Frontal cortex (tissue), 4 donors: ENCODE data around the gene ACVR1B. TPM values are rescaled to one million over a fixed set of nuclear protein-coding genes. Genes with fewer than 3 reads are reported as not detected.
A peak's percentile ranks its signal among the peaks of the same experiment; 100 is the strongest.

ENCODE experiments used
- DNase-seq, 2 donors: peaks; one replicate each; pipeline ENCODE4 v3.0.0; 2012; ENCODE audit warnings: low spot score in 2 of 2
- FAIRE-seq: peaks from 2 replicates; lab custom pipeline; 2012; peaks lifted over from hg19 to GRCh38; lab: Jason Lieb, UNC
- total RNA-seq: library from RNA; depleted of rRNA; stranded (reverse); fragments of >200 nt; gene quantifications from one replicate; pipeline ENCODE4 v1.2.3, GENCODE V29; 2014
- donor health status: control.
- donor health status: control.
- donor health status: control.

ACVR1B gene
- total RNA-seq, 1 donor from 2014 or later: 43.2 TPM

DNA sequence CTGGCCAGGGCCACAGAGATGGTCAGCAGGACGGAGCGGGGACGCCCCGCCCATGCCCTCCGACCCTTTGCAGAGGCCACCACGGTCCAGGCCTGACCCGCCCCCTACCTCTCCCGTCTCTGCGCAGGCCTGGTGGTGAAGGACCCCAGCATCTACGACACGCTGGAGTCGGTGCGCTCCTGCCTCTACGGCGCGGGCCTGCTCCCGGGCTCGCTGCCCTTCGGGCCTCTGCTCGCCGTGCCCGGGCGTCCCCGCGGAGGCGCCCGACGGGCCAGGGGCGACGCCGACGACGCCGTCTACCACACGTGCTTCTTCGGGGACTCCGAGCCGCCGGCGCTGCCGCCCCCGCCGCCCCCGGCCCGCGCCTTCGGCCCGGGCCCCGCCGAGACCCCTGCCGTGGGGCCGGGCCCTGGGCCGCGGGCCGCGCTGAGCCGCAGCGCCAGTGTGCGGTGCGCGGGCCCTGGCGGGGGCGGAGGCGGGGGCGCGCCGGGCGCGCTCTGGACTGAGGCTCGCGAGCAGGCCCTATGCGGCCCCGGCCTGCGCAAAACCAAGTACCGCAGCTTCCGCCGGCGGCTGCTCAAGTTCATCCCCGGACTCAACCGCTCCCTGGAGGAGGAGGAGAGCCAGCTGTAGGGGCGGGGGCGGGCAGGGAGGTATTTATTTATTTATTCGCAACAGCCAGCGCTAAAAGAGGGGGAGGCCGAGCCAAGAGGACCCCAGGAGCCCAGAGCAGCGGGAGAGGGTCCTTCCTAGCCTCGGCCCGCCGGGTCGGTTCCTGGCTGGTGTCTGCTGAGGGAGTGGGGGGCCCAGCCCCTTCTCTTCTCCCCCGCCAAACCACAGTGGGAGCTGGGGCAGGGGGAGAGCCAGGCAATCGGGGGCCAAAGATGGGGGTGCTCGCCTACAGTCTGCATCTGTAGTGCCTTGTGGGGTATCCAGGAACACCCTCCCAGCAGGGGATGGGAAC is 63.4 kb downstream of the ACVR1B start:
- no peak for FAIRE-seq
- DNase-seq: no peak

DNA sequence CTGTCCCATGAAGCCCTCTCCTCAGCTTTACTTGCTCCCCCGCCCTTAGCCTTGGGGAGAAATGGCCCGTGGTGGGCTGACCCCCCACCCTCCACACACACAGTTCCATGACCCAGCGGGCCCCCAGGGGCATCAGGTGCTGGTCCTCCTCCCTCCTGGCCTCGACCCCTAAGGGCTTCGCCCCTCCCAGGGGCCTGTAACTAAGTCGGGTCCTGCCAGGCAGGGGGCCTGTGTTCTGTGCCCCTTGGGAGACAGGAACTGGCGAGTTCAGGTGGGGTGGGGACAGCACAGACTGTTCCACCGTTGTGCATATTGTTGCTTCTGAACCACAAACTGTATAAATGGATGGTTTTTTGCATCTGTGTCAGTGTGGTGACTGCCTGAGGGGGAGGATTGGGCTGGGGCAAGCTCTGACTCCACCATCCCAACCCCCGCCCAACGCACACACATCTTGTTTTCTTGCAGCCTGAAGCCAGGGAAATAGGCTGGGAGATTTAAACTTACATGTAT is 64.1 kb downstream of the ACVR1B start:
- FAIRE-seq: no peak
- no peak for DNase-seq

DNA sequence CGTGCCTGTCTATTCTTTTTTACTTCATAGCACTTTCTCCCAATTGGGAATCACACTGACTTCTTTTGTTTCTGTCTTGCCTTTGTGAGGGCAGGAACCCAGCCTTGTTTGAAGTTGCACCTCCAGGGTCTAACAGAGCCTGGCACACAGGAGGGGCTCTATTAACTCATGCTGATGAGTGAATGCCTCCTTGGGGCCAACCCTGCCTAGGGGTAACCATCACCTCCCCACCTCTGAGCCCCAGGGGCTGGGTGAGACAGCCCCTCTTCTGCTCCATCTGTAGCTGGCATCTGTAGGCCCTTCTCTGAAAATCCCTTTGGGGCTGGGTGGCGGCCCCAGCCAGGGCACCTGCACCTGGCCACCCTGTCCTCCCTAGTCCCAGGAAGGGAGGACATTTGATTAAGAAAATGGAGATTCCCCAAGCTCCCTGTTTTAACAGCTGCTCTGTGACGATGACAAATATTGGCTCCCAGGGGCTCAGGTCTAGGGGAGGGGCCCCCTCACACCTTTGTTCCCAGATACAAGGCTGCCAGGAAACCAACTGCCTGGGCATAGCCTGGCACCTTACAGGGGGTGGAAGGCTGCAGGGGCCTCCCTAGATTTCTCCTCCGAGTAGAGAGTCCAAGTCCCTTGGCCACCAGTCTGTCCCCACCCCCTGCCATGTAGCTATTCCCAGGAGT is 67.1 kb downstream of the ACVR1B start:
- DNase-seq: no peak
- FAIRE-seq: no peak

DNA sequence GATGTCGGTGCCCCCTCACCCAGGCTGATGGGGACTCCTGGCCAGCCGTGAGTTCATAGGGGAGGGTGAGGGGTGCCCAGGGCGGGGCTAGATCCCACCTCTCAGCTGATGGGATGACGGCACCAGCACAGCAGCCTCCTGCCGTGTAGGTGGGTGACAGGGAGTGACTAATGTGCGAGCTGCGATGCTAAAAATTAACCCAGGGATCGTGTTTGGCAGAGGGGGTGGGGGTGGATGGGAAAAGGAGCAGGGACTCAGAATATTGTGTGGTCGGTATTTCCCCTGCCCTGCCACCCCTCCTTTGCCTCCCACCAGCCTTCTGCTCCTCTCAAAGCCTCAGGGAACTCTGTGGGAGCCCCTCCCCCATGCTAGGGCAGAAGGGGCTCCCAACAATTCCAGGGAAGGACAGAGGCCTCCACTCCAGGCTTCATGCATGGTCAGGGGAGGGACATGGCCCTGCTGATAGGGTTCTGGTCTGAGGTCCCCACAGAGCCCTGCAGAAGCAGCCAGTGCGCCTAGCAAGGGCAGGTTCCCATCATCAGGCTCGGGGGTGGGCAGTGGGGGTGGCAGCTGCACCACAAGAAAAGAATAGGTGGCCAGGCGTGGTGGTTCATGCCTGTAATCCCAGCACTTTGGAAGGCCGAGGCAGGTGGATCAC is 67.7 kb downstream of the ACVR1B start:
- FAIRE-seq (no peak), DNase-seq (no peak)

DNA sequence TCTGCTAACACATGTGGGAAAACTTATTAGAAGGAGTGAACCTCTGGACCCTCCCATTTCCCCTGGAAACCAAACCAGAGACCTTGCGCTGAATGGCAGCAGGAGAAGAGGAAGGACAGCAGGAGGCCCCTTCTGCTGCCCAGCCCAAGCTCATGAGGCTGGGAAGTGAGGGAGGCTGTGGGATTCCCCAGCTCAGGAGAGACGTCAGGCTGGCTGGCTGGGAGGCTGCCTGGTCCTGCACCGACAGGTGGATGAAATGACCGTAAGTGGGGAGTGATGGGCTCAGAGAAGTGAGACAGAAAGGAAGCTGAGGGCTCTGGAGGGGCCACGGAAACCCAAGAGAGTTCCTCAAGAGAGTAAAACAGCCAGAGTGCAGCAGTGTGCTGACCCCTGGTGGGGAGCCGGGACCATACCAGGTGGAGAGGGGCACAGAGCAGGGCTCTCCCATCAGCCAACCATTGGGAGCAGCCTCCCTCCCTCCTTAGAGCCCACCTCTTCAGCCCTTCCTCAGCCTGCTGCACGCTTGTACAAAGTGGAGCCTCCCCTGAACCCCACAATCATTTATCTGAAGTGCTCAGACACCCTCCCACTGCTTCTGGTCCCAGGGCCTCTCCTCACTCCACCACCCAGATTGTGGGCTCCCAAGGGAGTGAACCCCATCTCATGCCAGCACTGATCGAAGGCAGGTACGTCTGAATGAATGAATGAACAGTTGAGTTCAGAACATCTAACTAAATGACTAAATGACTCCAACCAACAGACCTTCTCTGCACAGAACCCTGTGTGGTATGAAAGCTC is 69.2 kb downstream of the ACVR1B start:
- peak in 1 of 2 donors; percentile 54 for DNase-seq
- no peak for FAIRE-seq

DNA sequence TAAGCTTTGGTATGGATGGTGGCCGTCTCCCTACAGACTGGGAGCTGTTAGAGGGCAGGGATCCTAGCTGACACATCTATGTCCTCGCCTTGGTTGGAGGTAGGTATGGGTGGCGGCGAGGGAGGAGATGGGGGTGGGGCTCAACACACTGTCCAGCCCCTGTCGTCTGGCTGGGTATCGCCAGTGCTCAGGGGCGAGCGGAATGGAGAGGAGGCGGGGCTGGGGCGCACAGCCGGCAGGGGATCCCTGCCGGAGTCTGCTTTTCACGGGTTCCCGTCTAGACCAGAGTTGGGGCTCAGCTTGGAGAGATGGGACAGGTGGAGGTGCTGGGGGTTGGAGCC is 71.3 kb downstream of the ACVR1B start:
- DNase-seq (no peak), FAIRE-seq (no peak)

DNA sequence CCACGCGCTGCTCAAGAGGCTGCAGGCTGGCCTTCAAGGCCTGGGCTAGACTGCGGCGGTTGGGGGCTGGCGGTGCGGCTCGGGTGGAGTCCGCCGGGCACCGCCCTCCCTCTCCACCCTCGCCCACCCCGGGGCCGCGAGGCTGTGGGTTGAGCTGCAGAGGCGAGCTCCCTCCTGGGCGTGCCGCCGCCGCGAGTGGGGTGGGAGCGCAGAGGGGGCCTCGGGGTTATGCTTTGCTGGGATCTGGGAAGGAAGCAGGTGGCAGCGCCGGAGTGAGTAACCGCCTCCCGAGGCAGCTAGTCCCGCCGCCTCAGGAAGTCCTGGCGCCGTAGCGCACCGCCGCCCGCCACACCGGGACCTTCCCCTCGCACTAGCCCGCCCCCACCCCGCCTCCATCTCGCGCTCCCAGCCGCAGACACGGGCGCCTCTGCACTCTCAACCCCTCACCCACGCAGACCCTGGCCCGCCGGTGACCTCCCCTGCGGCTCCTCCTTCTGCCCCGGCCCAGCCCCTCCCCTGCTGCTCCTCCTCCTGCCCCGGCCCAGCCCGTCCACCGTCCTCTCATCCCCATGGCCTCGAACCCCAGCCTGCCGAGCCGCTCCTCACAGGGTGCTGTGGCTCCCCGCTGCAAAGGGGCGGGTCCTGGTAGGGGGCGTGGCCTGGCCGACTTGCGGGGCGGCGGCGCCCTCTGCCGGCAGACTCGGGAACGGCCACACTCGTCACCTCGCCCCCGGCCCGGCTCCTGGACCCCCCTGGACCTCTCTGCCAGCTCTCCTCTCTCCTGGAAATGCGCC is 71.9 kb downstream of the ACVR1B start:
- DNase-seq (peak; percentile 94), FAIRE-seq (no peak)

DNA sequence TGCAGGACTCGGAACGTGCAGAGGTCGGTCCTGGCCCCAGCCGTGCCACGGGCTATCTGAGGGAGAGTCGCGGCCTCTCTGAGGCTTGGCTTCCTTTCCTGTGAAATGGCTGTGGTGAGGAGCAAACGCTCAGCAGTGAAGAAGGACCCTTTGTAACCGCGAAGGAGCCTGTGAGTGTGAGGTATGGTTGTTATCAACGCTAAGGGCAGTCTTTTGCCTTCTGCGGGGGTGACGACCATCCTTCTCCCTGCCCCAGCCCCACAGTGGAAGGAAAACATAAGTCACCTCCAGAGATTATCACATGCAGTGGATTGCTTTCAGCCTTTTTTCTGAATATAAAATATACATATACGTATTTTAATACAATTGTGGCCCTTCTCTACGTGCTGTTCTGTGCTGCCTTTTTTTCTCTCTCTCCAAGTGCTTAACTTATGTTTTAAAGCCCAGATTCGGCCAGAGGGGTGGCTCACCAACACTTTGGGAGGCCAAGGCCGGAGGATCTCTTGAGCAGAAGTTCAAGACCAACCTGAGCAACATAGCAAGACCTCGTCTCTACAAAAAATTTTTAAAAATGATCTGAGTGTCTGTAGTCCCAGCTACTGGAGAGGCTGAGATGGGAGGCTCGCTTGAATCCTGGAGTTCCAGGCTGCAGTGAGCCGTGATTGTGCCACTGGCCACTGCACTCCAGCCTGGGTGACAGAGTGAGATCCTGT is 72.6 kb downstream of the ACVR1B start:
- no peak for FAIRE-seq
- DNase-seq: no peak

DNA sequence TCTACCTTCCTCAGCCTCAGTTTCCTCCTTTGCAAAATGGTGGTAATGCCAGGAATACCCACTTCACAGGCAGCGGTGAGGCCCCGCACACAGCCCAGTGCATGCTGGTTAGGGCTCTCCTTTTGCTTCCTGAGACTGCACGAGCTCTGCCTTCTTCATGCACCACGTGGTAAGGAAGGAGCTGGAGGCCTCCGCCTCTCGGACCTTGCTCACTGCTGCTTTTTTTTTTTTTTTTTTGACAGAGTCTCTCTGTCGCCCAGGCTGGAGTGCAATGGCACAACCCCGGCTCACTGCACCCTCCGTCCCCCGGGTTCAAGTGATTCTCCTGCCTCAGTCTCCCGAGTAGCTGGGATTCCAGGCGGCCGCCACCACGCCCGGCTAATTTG is 73.3 kb downstream of the ACVR1B start:
- DNase-seq (no peak), FAIRE-seq (no peak)

DNA sequence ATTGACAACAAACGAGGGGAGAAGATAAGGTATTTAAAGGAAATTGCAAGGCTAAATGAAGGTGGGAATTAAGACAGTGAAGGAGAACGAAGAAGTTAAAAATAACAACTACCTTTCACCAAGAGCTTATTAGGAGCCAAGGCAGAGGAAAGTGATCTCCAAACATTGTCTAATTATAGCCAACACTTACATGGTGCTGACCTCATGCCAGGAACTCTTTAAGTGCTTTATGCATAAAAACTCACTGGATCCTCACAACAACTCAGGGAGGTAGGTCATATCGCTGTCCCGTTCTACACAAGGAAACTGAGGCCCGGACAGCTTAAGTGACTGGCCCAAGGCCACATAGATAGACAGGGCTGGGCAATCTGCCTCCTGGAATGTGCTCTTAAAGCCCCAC is 74.8 kb downstream of the ACVR1B start:
- DNase-seq: no peak
- no peak for FAIRE-seq

DNA sequence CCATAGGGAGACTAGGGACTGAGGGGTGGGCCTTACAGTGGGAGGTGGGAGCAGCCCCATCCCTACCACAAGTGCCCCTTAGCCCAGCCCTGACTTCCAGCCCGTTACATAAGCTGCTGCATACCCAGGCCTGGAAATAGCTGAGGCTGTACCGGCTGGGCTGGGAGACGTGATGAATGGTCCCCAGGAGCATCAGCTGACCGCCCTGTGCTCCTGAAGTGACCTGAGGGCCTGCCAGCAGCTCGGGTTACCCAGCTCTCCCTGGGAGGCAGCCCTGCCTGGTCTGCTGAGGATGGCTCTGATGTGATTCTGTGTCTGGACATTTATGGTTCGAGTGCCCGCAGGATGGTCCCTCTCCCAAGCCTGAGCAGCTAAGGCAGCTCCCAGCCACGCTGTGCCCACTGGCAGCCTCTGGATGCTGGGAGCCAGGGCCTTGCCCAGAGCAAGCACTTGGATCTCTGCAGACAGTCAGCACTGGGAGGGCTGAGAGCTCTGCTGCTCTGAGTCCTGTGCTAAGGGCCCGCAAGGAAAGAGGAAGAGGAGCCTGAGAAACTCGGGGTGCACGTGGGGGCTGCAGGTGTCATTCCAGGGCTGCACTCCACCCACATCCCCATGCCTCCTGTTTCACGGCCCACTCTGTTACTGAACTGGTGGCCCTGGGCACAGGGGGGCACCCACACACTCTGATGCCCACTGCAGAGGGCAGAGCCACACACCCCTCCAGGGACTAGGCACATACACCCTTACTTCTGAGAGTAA is 75.8 kb downstream of the ACVR1B start:
- FAIRE-seq: no peak
- no peak for DNase-seq

DNA sequence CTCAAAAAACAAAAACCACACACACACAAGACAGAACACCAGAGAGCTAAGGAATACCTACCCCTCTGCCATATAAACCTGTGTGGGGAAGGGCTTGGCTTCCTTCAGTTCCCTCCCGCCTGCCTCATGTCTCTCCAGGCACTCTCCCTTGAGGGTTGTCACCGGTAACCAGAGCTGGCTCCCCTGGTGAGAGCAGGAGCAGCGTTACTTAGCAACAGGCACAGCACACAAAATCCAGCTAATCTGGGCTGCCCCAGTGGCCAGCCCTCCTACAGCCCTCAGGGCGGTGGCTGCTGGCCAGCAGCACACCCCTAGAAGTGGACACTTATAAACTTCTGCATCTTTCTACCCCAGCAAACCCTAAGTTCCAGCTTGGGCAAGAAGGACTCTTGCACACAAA is 78.2 kb downstream of the ACVR1B start:
- FAIRE-seq: no peak
- DNase-seq: peak in 1 of 2 donors; percentile 46

DNA sequence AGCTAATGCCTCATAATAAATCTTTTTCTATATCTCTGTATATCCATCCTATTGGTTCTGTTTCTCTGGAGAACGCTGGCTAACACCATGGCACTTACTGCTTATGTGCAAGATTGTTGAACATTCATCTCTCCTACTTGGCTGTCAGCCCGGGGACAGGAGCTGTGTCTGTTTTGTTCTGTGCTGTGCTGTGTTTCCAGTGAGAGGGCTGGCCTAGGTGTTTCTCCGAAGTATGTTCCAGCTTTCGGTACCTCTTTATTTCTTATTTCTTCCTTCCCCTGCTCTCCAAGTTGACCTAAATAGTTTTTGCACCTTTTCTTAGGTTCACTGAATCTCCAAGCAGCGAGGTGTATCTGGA is 80.9 kb downstream of the ACVR1B start:
- no peak for DNase-seq
- FAIRE-seq: no peak

DNA sequence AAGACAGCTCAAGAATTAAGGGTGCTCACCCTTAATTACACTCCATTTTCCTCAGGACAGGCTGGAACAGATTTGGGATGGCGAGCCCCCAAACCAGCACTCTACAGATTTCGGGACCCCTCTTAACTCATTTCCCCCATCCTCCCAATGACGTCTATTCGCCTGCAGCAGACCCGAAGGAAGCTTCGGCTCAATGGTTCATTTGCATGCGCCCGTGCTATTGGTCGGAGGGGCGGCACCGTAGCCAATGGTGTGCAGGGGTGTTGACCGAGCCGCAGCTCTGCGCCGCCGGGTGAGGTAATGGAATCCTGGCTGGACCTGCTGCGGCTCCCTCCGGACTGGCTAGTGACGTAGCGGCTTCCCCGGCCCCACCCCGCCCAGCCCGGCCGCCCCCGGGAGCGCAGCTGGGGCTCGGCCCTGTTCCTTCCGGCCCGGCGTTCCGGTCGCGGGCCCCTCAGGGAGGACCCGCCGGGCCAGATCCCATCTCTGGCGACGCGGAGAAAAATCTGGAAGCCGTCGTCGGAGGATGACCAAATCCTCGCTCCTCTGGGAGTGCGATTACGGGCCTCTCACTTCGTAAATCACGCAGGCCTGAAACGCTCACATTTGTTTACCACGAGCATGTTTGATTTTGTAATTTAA is 81.4 kb downstream of the ACVR1B start:
- DNase-seq (peak; percentile 94 to 96), FAIRE-seq (peak; percentile 6)

DNA sequence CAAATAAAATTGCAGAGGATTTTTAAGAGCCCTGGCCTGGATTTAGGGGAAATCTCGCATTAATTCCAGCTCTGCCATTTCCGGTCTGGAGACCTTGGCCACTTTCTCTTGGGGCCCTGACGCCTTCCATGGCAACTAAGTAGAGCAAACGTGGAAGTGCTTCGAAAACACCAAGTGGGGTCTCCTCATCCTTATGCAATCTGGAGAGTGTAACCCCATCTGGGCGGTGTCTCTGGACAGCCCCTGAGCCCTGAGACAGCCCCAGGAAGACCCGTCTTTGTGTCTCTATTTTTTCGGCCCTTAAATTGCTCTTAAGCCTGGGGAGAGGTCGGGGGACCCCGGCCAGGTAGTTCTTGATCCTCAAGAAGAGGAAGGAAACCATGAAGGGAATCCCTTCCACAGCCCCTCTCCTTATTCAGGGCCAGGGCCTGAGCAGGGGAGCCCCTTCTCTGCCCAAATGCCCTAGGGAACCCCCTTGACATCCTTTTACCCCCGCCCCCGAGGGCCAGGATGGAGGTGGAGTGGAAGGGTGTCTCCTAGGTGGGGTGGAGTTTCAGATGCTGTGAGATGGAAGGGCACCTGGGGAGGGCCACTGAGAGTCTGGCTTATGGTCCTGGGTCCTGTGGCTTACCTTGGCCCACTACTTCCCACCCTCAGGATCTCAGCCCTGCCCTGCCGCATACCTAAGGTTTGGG is 82.1 kb downstream of the ACVR1B start:
- FAIRE-seq (no peak), DNase-seq (no peak)

DNA sequence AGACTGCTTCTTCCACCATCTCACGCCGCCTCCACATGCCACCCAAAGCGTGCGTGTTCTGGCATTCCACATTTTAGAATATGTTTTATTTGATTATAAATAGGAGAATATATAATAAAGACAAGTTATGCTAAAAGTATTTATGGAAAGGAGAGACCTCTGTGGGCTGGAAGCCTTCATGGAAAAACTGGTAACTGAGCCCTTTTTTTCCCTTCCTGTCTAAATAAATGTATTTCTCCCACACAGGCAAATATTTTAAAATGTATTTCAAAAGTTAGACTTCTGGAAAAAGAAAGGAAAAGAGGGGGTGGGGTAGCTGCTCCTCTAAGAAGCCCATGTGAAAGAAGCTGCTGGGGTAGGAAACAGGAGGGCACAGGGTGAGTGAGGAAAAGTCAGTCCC is 83.7 kb downstream of the ACVR1B start:
- FAIRE-seq: no peak
- no peak for DNase-seq

DNA sequence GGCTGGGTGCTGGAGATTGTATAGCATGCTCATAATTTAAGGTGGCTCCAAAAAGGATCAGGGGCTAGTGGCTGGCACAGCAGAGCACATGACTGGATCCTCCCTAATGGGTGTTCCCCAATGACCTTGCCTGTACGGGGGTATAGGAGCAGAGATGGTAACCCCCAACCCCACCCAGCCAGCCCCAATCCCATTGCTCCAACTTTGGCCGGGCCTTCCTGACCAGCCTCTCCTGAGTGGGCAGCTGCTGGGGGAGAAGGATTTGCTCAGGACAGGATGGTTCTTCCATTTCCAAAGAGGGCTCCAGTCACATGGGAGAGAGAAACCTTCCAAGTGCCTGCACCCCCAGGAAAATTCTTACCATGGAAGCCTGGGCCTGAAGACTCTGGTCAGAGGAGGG is 84.4 kb downstream of the ACVR1B start:
- DNase-seq: no peak
- no peak for FAIRE-seq
